ENCODE measurements around the gene PDZD8.

PDZD8 gene

DNA sequence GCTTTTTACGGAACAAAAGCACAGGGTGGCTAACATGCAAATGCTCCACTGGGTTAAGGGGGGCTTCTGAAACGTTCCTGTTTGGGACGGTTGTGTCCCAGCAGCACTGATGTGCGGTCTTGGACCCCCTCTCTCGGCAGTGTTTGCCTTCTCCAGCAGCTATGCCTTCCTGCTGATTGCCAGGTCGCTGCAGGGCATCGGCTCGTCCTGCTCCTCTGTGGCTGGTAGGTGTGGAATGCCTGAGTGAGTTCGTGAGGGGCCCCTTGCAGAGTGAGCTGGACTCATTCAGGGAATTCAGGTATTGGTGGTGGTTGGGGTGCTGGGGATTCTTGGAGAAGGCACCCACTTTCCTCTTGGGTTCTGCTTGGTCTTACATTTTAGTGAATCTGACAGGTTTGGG lies 121.3 kb downstream of the PDZD8 start:
- no peak for DNase-seq (ENCODE audit: low spot score)
- Histone ChIP-seq H3K18ac (ENCODE audit: low read length) (no peak overlapping the region), H3K4me1 (ENCODE audit: control insufficient read depth in 2 of 2, insufficient read depth in 1 of 2, low read depth in 1 of 2, low read length in 2 of 2) (peaks cover 8 to 18% of the 10 kb centered on the region in 2 donors), H2BK120ac (ENCODE audit: low read depth, low read length) (no peak overlapping the region), H2BK15ac (ENCODE audit: low read length) (no peak overlapping the region), H3K4me3 (ENCODE audit: low read length in 2 of 2) (no peak overlapping the region), H2AK5ac (ENCODE audit: low read depth, low read length) (no peak overlapping the region), H3K9ac (ENCODE audit: low read depth, low read length, poor library complexity) (no peak overlapping the region), H2AFZ (ENCODE audit: low read length) (no peak overlapping the region), H4K8ac (ENCODE audit: low read depth, low read length) (no peak overlapping the region), H3K36me3 (replicated peaks in 1 of 2; ENCODE audit: control insufficient read depth in 2 of 2, insufficient read depth in 2 of 2, low read length in 2 of 2) (no peaks in the 10 kb centered on the region), H3K27me3 (ENCODE audit: control insufficient read depth in 3 of 3, insufficient read depth in 3 of 3, low read depth in 1 of 3, low read length in 3 of 3) (peaks cover 0 to 36% (median 0%) of the 10 kb centered on the region in 3 experiments), H2BK5ac (ENCODE audit: low read length) (no peak overlapping the region), H3K9me3 (replicated peaks in 1 of 2; ENCODE audit: control insufficient read depth in 2 of 2, insufficient read depth in 1 of 2, low read depth in 1 of 2, low read length in 2 of 2) (no peaks in the 10 kb centered on the region), H3K79me1 (ENCODE audit: low read depth, low read length) (no peaks in the 10 kb centered on the region), H3K4ac (ENCODE audit: low read length) (no peak overlapping the region), H3K27ac (replicated peaks; ENCODE audit: low read length) (no peak overlapping the region), H3K14ac (ENCODE audit: low read length) (no peak overlapping the region), H3K23ac (ENCODE audit: low read depth, low read length, poor library complexity) (no peak overlapping the region), H4K91ac (ENCODE audit: low read depth, low read length, poor library complexity) (no peak overlapping the region), H3K4me2 (ENCODE audit: insufficient read depth, low read length, poor library complexity, severe bottlenecking) (no peak overlapping the region), H2BK12ac (ENCODE audit: low read length) (peak overlapping the region; percentile 23)
- WGBS, 2 donors (ENCODE audit: extremely low coverage in 2 of 2, insufficient read length in 2 of 2, insufficient replicate concordance in 1 of 2) = no CpG with 5 or more reads among the region's 9 CpGs

DNA sequence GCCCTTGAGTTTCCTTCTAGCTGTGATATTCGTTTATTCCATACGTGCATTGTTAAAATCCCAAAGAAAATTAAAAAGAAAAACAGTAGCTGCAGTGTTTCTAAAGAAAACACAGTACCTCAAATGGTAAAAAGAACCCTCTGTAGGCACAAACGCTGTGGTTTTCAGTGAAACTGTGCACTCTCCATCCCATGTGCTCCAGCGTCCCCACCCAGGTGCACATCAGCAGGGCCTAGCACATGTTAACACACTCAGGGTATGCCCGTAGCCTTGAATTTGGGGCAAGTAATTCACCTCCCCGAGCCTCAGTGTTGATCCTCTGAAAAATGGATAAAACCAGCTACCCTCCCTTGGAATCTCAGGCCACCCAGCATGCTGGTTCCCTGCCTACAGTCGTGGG lies 124.8 kb downstream of the PDZD8 start:
- H2BK12ac ChIP-seq (ENCODE audit: low read length) = no peak overlapping the region
- H2BK120ac ChIP-seq (ENCODE audit: low read depth, low read length) = no peak overlapping the region
- H3K14ac ChIP-seq (ENCODE audit: low read length) = no peak overlapping the region
- H3K4me1 ChIP-seq (ENCODE audit: control insufficient read depth in 2 of 2, insufficient read depth in 1 of 2, low read depth in 1 of 2, low read length in 2 of 2) = peaks cover 8 to 17% of the 10 kb centered on the region in 2 donors
- no peak for DNase-seq (ENCODE audit: low spot score)
- H4K8ac ChIP-seq (ENCODE audit: low read depth, low read length) = no peak overlapping the region
- H2BK15ac ChIP-seq (ENCODE audit: low read length) = no peak overlapping the region
- H3K23ac ChIP-seq (ENCODE audit: low read depth, low read length, poor library complexity) = no peak overlapping the region
- H3K9ac ChIP-seq (ENCODE audit: low read depth, low read length, poor library complexity) = no peak overlapping the region
- no peak overlapping the region for H3K27ac ChIP-seq (replicated peaks; ENCODE audit: low read length)
- H3K4me2 ChIP-seq (ENCODE audit: insufficient read depth, low read length, poor library complexity, severe bottlenecking) = no peak overlapping the region
- no peaks in the 10 kb centered on the region for H3K79me1 ChIP-seq (ENCODE audit: low read depth, low read length)
- H2BK5ac ChIP-seq (ENCODE audit: low read length) = no peak overlapping the region
- no peak overlapping the region for H2AK5ac ChIP-seq (ENCODE audit: low read depth, low read length)
- H3K4me3 ChIP-seq (ENCODE audit: low read length in 2 of 2) = no peak overlapping the region
- peaks cover 0 to 65% (median 0%) of the 10 kb centered on the region in 3 experiments for H3K27me3 ChIP-seq (ENCODE audit: control insufficient read depth in 3 of 3, insufficient read depth in 3 of 3, low read depth in 1 of 3, low read length in 3 of 3)
- H4K91ac ChIP-seq (ENCODE audit: low read depth, low read length, poor library complexity) = no peak overlapping the region
- H3K36me3 ChIP-seq (replicated peaks in 1 of 2; ENCODE audit: control insufficient read depth in 2 of 2, insufficient read depth in 2 of 2, low read length in 2 of 2) = no peaks in the 10 kb centered on the region
- no peak overlapping the region for H2AFZ ChIP-seq (ENCODE audit: low read length)
- H3K4ac ChIP-seq (ENCODE audit: low read length) = no peak overlapping the region
- no CpG with 5 or more reads among the region's 7 CpGs for WGBS, 2 donors (ENCODE audit: extremely low coverage in 2 of 2, insufficient read length in 2 of 2, insufficient replicate concordance in 1 of 2)
- H3K9me3 ChIP-seq (replicated peaks in 1 of 2; ENCODE audit: control insufficient read depth in 2 of 2, insufficient read depth in 1 of 2, low read depth in 1 of 2, low read length in 2 of 2) = no peaks in the 10 kb centered on the region
- H3K18ac ChIP-seq (ENCODE audit: low read length) = no peak overlapping the region

DNA sequence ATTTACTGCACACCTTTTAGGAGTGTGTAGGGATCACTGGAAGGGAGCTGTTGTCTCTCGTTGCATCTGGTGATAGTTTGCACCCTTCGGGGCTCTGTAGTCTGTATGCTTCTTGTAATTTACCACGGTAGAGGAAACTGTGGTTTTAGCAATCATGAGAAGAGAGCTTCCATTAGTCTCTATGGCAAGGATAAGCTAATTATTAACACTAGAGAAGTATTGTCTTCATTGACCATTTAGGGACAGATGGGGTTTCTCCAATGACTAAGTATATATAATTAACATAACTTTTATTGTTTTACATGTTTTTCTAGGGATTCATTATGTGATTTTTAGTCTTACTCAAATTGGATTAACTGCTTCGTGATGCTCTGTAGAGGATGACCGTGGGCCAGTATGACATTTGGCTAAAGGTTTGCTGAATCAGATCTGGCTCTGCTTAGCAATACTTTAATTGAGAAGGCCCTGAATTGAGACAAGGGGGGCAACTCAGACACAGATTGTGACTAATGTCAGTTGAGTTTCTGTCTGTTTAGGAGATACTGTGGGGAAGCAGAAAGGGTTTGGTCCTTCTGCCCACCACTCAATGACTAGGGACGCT lies 125.6 kb downstream of the PDZD8 start:
- Histone ChIP-seq H3K4me3 (ENCODE audit: low read length in 2 of 2) (no peak overlapping the region), H3K4me2 (ENCODE audit: insufficient read depth, low read length, poor library complexity, severe bottlenecking) (no peak overlapping the region), H3K79me1 (ENCODE audit: low read depth, low read length) (no peaks in the 10 kb centered on the region), H3K4ac (ENCODE audit: low read length) (no peak overlapping the region), H2BK12ac (ENCODE audit: low read length) (no peak overlapping the region), H3K18ac (ENCODE audit: low read length) (no peak overlapping the region), H3K4me1 (ENCODE audit: control insufficient read depth in 2 of 2, insufficient read depth in 1 of 2, low read depth in 1 of 2, low read length in 2 of 2) (peaks cover 4 to 10% of the 10 kb centered on the region in 2 donors), H3K27me3 (ENCODE audit: control insufficient read depth in 3 of 3, insufficient read depth in 3 of 3, low read depth in 1 of 3, low read length in 3 of 3) (peaks cover 0 to 73% (median 0%) of the 10 kb centered on the region in 3 experiments), H3K36me3 (replicated peaks in 1 of 2; ENCODE audit: control insufficient read depth in 2 of 2, insufficient read depth in 2 of 2, low read length in 2 of 2) (no peaks in the 10 kb centered on the region), H3K14ac (ENCODE audit: low read length) (no peak overlapping the region), H3K23ac (ENCODE audit: low read depth, low read length, poor library complexity) (no peak overlapping the region), H2BK15ac (ENCODE audit: low read length) (no peak overlapping the region), H2BK120ac (ENCODE audit: low read depth, low read length) (no peak overlapping the region), H3K27ac (replicated peaks; ENCODE audit: low read length) (no peak overlapping the region), H2BK5ac (ENCODE audit: low read length) (no peak overlapping the region), H3K9me3 (replicated peaks in 1 of 2; ENCODE audit: control insufficient read depth in 2 of 2, insufficient read depth in 1 of 2, low read depth in 1 of 2, low read length in 2 of 2) (no peaks in the 10 kb centered on the region), H2AFZ (ENCODE audit: low read length) (no peak overlapping the region), H3K9ac (ENCODE audit: low read depth, low read length, poor library complexity) (no peak overlapping the region), H2AK5ac (ENCODE audit: low read depth, low read length) (no peak overlapping the region), H4K8ac (ENCODE audit: low read depth, low read length) (no peak overlapping the region), H4K91ac (ENCODE audit: low read depth, low read length, poor library complexity) (no peak overlapping the region)
- DNase-seq (ENCODE audit: low spot score) = no peak
- WGBS, 2 donors (ENCODE audit: extremely low coverage in 2 of 2, insufficient read length in 2 of 2, insufficient replicate concordance in 1 of 2) = no CpG with 5 or more reads among the region's 6 CpGs

DNA sequence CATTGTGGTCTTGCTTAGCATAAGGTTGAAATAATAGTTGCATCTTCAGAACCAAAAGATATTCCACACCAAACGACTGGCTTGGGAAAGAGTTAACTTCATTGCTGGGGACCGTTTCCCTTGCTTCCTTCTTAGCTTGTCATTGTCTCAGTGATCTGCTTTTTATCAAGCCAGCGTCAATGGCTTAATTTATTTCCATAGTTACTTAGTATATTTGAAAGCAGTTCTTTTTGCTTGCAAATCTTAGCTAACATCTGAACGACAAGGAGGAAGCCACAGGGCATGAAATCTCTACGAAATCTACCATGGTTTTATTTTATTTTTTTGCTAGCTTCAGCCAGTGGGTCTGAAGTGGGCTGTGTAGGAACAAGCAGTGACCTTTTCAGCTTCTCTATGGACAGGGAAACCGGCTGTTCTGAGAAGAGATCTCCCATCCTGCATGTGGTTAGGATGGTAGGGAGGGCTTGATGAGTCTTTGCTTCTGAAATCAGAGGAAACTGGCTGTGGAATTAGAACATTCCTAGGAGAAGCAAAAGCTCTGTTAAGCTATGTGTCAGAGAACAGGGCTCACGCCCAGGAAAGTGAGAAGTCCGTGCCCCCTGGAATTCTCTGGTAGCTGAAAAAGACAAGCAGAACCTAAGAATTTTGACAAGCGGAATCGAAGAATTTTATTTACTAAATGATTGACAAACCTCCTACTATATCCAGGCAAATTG lies 126.3 kb downstream of the PDZD8 start:
- Histone ChIP-seq H3K18ac (ENCODE audit: low read length) (no peak overlapping the region), H3K14ac (ENCODE audit: low read length) (no peak overlapping the region), H3K4me2 (ENCODE audit: insufficient read depth, low read length, poor library complexity, severe bottlenecking) (no peak overlapping the region), H3K27me3 (ENCODE audit: control insufficient read depth in 3 of 3, insufficient read depth in 3 of 3, low read depth in 1 of 3, low read length in 3 of 3) (peaks cover 0 to 80% (median 0%) of the 10 kb centered on the region in 3 experiments), H3K4ac (ENCODE audit: low read length) (no peak overlapping the region), H3K9ac (ENCODE audit: low read depth, low read length, poor library complexity) (no peak overlapping the region), H3K4me1 (ENCODE audit: control insufficient read depth in 2 of 2, insufficient read depth in 1 of 2, low read depth in 1 of 2, low read length in 2 of 2) (peaks cover 3 to 9% of the 10 kb centered on the region in 2 donors), H2AFZ (ENCODE audit: low read length) (peak overlapping the region; percentile 45), H2BK5ac (ENCODE audit: low read length) (no peak overlapping the region), H2BK120ac (ENCODE audit: low read depth, low read length) (no peak overlapping the region), H3K27ac (replicated peaks; ENCODE audit: low read length) (no peak overlapping the region), H3K4me3 (ENCODE audit: low read length in 2 of 2) (no peak overlapping the region), H4K8ac (ENCODE audit: low read depth, low read length) (no peak overlapping the region), H3K9me3 (replicated peaks in 1 of 2; ENCODE audit: control insufficient read depth in 2 of 2, insufficient read depth in 1 of 2, low read depth in 1 of 2, low read length in 2 of 2) (peaks cover 0 to 2% of the 10 kb centered on the region in 2 donors), H3K36me3 (replicated peaks in 1 of 2; ENCODE audit: control insufficient read depth in 2 of 2, insufficient read depth in 2 of 2, low read length in 2 of 2) (no peaks in the 10 kb centered on the region), H2AK5ac (ENCODE audit: low read depth, low read length) (no peak overlapping the region), H4K91ac (ENCODE audit: low read depth, low read length, poor library complexity) (no peak overlapping the region), H2BK12ac (ENCODE audit: low read length) (no peak overlapping the region), H3K79me1 (ENCODE audit: low read depth, low read length) (no peaks in the 10 kb centered on the region), H2BK15ac (ENCODE audit: low read length) (no peak overlapping the region), H3K23ac (ENCODE audit: low read depth, low read length, poor library complexity) (no peak overlapping the region)
- no peak for DNase-seq (ENCODE audit: low spot score)
- no CpG with 5 or more reads among the region's 10 CpGs for WGBS, 2 donors (ENCODE audit: extremely low coverage in 2 of 2, insufficient read length in 2 of 2, insufficient replicate concordance in 1 of 2)
